ENCODE measurements around the gene DOCK6.
A peak's percentile ranks its signal among the peaks of the same experiment; 100 is the strongest.

- TF ChIP-seq CTCF (IDR thresholded peaks at IDR 0.05 in 2 of 3, conservative IDR thresholded peaks at IDR 0.05 in 1 of 3; ENCODE audit: control insufficient read depth in 2 of 3, extremely low read depth in 1 of 3, insufficient read depth in 1 of 3, low read depth in 3 of 3, low read length in 3 of 3) (no peak), YY1 (IDR thresholded peaks at IDR 0.05; ENCODE audit: low read depth, low read length) (no peak), ATF7 (IDR thresholded peaks at IDR 0.05; ENCODE audit: low read depth) (peak; percentile 89), POLR2A (IDR thresholded peaks at IDR 0.05; ENCODE audit: low read depth, low read length) (no peak), ZBTB4 (CRISPR knock-in tag; IDR thresholded peaks at IDR 0.05) (no peak), RAD21 (IDR thresholded peaks at IDR 0.05; ENCODE audit: insufficient read depth, low read depth, low read length) (no peak), ESRRA (IDR thresholded peaks at IDR 0.05; ENCODE audit: low read length) (no peak), USF2 (IDR thresholded peaks at IDR 0.05; ENCODE audit: borderline replicate concordance, low read depth, low read length) (no peak), FOS (IDR thresholded peaks at IDR 0.05; ENCODE audit: borderline replicate concordance, extremely low read depth, insufficient read length) (no peak), SMC3 (IDR thresholded peaks at IDR 0.05; ENCODE audit: borderline replicate concordance, low read length) (no peak), EZH2 (IDR thresholded peaks at IDR 0.05; ENCODE audit: borderline replicate concordance, control insufficient read depth, low read depth, low read length) (no peak), ZSCAN29 (IDR thresholded peaks at IDR 0.05) (no peak)
Measured at GRCh38 chr19:11291991-11292390, 29.7 kb upstream of the DOCK6 start.
